Vagina (tissue), 2 donors: Measurements from ENCODE around the gene GPRC5D. TPM values are rescaled to one million over a fixed set of nuclear protein-coding genes. Genes with fewer than 3 reads are reported as not detected.
A peak's percentile ranks its signal among the peaks of the same experiment; 100 is the strongest.

Source experiments
- DNase-seq, 2 donors: peaks; one replicate each; pipeline ENCODE4 v3.0.0-alpha.2; 2017; ENCODE audit errors: extremely low spot score in 2 of 2
- H3K27ac ChIP-seq: fragments of 200-600 bp; sonication (generic); one replicate; pipeline ENCODE4 v1.5.1; 2019
- H3K27me3 ChIP-seq: fragments of 200-600 bp; sonication (generic); one replicate; pipeline ENCODE4 v1.5.1; 2019
- H3K36me3 ChIP-seq, 2 donors: fragments of 200-600 bp; sonication (generic); one replicate each; pipeline ENCODE4 v1.5.1; 2017 to 2019
- H3K4me1 ChIP-seq: fragments of 200-600 bp; sonication (generic); one replicate; pipeline ENCODE4 v1.5.1; 2019
- H3K4me3 ChIP-seq, 2 donors: fragments of 200-600 bp; sonication (generic); 1 replicate in 1 of 2; 2 replicates in 1 of 2; pipeline ENCODE4 v1.5.1; 2016 to 2019
- H3K9me3 ChIP-seq: fragments of 200-600 bp; sonication (generic); one replicate; pipeline ENCODE4 v1.5.1; 2019
- CTCF ChIP-seq, 3 experiments: fragments of 450-650 bp in 2 of 3; fragments of 200-600 bp in 1 of 3; sonication (generic) in 1 of 3; IDR thresholded peaks; one replicate each; pipeline ENCODE4 v1.5.1; 2017 to 2019; ENCODE audit warnings: antibody characterized with exemption in 3 of 3, mild to moderate bottlenecking in 2 of 3, moderate library complexity in 2 of 3
- POLR2A ChIP-seq, 2 donors: fragments of 450-650 bp; IDR thresholded peaks; one replicate each; pipeline ENCODE4 v1.6.1; 2017; ENCODE audit warnings: antibody characterized with exemption in 2 of 2, mild to moderate bottlenecking in 2 of 2, moderate library complexity in 2 of 2
- POLR2AphosphoS5 ChIP-seq, 2 donors: sonication (generic); formaldehyde crosslinking; IDR thresholded peaks; one replicate each; pipeline ENCODE4 v1.9.0; 2017; ENCODE audit warnings: antibody characterized with exemption in 2 of 2, mild to moderate bottlenecking in 2 of 2, low read depth in 1 of 2; ENCODE audit not compliant: insufficient read depth in 1 of 2
- intact Hi-C: fragments of 100-400 bp; cut with DNase I; formaldehyde crosslinking; loops from one replicate; pipeline ENCODE4 v1.15.1; 2023
- total RNA-seq: library from RNA; depleted of rRNA; stranded (reverse); fragments of >200 nt; gene quantifications from one replicate; pipeline ENCODE4 v1.2.3, GENCODE V29; 2016

The GPRC5D gene
- total RNA-seq, 1 donor from 2014 or later = not detected

DNA sequence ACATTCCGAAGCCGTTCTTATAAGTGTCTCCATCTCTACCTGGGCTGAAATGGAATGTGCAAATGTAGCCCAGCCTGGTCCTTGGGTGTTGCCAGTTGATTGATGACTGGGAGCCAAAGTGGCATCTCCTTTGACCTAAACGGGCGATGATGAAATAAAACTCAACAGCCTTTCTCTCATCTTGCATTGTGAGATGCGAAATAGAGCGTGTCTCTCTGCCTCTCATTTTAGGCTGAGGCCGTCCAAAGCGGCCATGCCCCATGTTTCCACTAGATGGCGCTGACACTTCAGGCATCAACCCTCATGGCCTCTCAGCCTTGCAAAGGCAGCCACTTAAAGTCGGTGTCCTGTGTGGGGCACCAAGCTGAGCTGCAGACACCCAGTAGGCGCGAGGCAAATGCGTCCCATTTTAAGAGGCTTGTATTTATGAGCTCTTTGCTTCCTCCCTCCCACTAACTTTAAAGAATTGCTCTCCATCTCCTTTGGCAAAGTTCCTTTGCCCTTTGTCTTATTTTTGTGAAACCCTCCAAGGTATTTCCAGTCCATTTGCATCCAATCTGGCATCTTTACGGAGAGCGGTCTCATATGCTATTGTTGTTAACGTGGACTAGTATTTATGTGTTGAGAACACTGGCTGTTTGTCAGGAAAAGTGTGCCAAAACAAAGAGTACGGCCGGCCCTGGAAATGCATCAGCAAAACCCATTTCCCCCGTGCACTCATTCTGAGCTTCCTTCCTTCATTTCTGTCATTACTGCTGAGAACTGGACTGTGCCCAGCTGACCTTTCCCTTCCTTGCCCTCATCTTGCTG, 35.6 kb downstream of the GPRC5D start:
- TF ChIP-seq POLR2A (IDR thresholded peaks at IDR 0.05) (no peak), CTCF (IDR thresholded peaks at IDR 0.05) (peak; percentile 93 to 99 (median 96)), POLR2AphosphoS5 (IDR thresholded peaks at IDR 0.05; ENCODE audit: insufficient read depth in 1 of 2, low read depth in 1 of 2) (peak; percentile 61 to 64)
- no peak for DNase-seq
- Histone ChIP-seq H3K4me3 (no peak overlapping the region), H3K9me3 (no peaks in the 10 kb centered on the region), H3K4me1 (peaks cover 20% of the 10 kb centered on the region), H3K27ac (peak overlapping the region; percentile 49), H3K27me3 (no peaks in the 10 kb centered on the region), H3K36me3 (no peaks in the 10 kb centered on the region)
- intact Hi-C loops = loop anchor here (5.0 to 10.0 kb wide), 2 partner anchors 61 to 178 kb away; no protein-coding TSS in a partner anchor

GRCh38 chr12:12915656-12916055, 36.3 kb downstream of the GPRC5D start:
- intact Hi-C loops = loop anchor here (5.0 to 10.0 kb wide), 2 partner anchors 62 to 179 kb away; no protein-coding TSS in a partner anchor
- Histone ChIP-seq H3K27me3 (no peaks in the 10 kb centered on the region), H3K36me3 (no peaks in the 10 kb centered on the region), H3K4me1 (peaks cover 20% of the 10 kb centered on the region), H3K27ac (peak overlapping the region; percentile 49), H3K9me3 (no peaks in the 10 kb centered on the region), H3K4me3 (no peak overlapping the region)
- no peak for DNase-seq
- TF ChIP-seq POLR2A (IDR thresholded peaks at IDR 0.05) = no peak
- no peak for TF ChIP-seq CTCF (IDR thresholded peaks at IDR 0.05)
- no peak for TF ChIP-seq POLR2AphosphoS5 (IDR thresholded peaks at IDR 0.05; ENCODE audit: insufficient read depth in 1 of 2, low read depth in 1 of 2)

DNA sequence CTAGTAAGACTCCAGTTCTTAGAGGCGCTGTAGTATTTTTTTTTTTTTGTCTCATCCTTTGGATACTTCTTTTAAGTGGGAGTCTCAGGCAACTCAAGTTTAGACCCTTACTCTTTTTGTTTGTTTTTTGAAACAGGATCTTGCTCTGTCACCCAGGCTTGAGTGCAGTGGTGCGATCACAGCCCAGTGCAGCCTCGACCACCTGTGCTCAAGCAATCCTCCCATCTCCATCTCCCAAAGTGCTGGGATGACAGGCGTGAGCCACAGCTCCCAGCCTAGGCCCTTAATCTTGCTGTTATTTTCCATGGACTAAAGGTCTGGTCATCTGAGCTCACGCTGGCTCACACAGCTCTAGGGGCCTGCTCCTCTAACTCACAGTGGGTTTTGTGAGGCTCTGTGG, 39.3 kb downstream of the GPRC5D start:
- Histone ChIP-seq H3K4me3 (no peak overlapping the region), H3K9me3 (no peaks in the 10 kb centered on the region), H3K27me3 (no peaks in the 10 kb centered on the region), H3K27ac (peak overlapping the region; percentile 41), H3K4me1 (peaks cover 29% of the 10 kb centered on the region), H3K36me3 (no peaks in the 10 kb centered on the region)
- intact Hi-C loops = loop anchor here (10.0 kb wide), 1 partner anchor 182 kb away; no protein-coding TSS in a partner anchor
- TF ChIP-seq CTCF (IDR thresholded peaks at IDR 0.05) (no peak), POLR2AphosphoS5 (IDR thresholded peaks at IDR 0.05; ENCODE audit: insufficient read depth in 1 of 2, low read depth in 1 of 2) (no peak), POLR2A (IDR thresholded peaks at IDR 0.05) (no peak)
- DNase-seq = no peak

- DNase-seq = no peak
- Histone ChIP-seq H3K36me3 (no peaks in the 10 kb centered on the region), H3K9me3 (no peaks in the 10 kb centered on the region), H3K27me3 (no peaks in the 10 kb centered on the region), H3K4me3 (no peak overlapping the region), H3K27ac (peak overlapping the region; percentile 64), H3K4me1 (peaks cover 8% of the 10 kb centered on the region)
- intact Hi-C loops = loop anchor here (10.0 kb wide), 2 partner anchors 185 to 295 kb away; no protein-coding TSS in a partner anchor
- TF ChIP-seq POLR2A (IDR thresholded peaks at IDR 0.05) = no peak
- TF ChIP-seq CTCF (IDR thresholded peaks at IDR 0.05) = no peak
- no peak for TF ChIP-seq POLR2AphosphoS5 (IDR thresholded peaks at IDR 0.05; ENCODE audit: insufficient read depth in 1 of 2, low read depth in 1 of 2)
Observed at GRCh38 chr12:12909995-12910420, 42.0 kb downstream of the GPRC5D start.
